ENCODE results near the gene CCDC149.

Gene CCDC149

DNA sequence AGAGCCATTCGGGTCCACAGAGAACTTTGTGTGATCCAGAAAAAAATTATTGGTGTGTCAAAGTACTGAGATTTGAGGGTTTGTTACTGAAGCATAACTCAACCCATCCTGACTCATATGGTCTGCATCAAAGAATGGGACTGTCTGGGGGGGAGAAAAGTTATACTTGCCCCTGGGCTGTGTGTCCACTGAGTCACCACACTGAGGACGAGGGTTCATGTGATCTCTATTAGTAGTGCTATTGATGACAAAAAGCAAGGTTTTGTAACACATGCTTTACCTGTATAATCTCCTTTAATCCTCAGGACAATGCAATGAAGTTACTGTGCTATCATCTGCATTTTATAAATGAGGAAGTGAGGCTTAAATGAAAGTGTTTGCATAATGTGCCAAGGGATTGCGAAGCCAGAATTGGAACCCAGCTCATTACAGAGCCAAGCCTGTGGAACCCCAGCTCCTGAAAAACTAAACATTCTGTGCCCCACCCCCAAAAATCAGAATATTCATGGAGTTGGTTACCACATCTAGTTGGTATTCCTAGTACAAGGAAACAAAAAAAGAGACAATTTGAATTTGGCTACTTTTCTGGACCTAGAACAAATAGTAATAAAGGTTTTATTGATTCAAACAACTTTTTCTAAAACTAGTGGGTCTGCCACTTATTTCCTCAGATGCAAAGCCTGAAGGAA, 31.2 kb downstream of the CCDC149 start:
- no peaks in the 10 kb centered on the region for H3K36me3 ChIP-seq (ENCODE audit: control insufficient read depth, insufficient read depth, low read length)
- H3K9me3 ChIP-seq (ENCODE audit: control insufficient read depth, insufficient read depth, low read depth, low read length) = no peaks in the 10 kb centered on the region
- H3K4me1 ChIP-seq (ENCODE audit: control insufficient read depth, insufficient read depth, low read length) = peaks cover 3% of the 10 kb centered on the region; the same call in 1 of the 2 replicates
- no peak overlapping the region for H3K27ac ChIP-seq (ENCODE audit: low read depth, low read length)
- H3K27me3 ChIP-seq (ENCODE audit: control insufficient read depth, insufficient read depth, low read length) = no peaks in the 10 kb centered on the region
- no peak overlapping the region for H3K9ac ChIP-seq (ENCODE audit: low read length)
- H3K4me3 ChIP-seq (ENCODE audit: low read depth, low read length) = no peak overlapping the region

DNA sequence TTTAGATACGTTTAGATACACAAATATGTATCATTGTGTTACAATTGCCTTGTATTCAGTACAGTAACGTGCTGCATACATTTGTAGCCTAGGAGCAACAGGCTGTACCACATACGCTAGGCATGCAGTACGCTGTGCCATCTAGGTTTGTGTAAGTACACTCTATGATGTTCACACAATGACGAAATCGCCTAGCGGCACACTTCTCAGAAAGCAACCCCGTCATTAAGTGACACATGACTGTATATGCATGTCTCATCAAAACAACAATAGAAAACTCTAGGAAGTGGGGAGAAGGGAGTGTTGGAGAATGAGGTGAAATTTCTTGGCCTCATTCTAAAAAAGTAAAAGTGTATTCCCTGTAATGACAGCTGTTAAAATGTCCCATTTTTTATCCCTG, 32.7 kb downstream of the CCDC149 start:
- Histone ChIP-seq H3K27ac (ENCODE audit: low read depth, low read length) (no peak overlapping the region), H3K4me1 (ENCODE audit: control insufficient read depth, insufficient read depth, low read length) (peaks cover 3% of the 10 kb centered on the region; the same call in 1 of the 2 replicates)

DNA sequence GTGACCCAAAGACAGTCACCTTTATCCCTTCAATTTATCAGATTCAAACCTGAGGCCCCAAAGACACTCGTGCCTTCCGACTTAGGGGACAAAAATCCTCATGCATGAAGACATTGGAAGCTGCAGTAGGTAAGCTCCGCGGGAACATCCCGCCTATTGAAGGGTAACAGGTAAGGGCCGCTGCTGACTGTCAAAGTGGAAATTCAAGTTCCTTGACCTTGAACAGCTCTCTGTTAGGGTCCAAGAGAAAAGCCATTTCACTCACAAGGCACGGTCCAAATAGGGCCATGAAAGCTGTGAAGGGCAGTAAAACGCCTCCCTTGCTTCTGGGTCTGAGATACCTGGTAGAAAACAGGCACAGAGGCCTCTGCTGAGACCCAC, 34.2 kb downstream of the CCDC149 start:
- H3K9me3 ChIP-seq (ENCODE audit: control insufficient read depth, insufficient read depth, low read depth, low read length) = no peaks in the 10 kb centered on the region
- H3K27ac ChIP-seq (ENCODE audit: low read depth, low read length) = no peak overlapping the region
- no peak overlapping the region for H3K9ac ChIP-seq (ENCODE audit: low read length)
- no peaks in the 10 kb centered on the region for H3K36me3 ChIP-seq (ENCODE audit: control insufficient read depth, insufficient read depth, low read length)
- H3K4me3 ChIP-seq (ENCODE audit: low read depth, low read length) = no peak overlapping the region
- H3K4me1 ChIP-seq (ENCODE audit: control insufficient read depth, insufficient read depth, low read length) = peaks cover 3% of the 10 kb centered on the region; the same call in 1 of the 2 replicates
- H3K27me3 ChIP-seq (ENCODE audit: control insufficient read depth, insufficient read depth, low read length) = no peaks in the 10 kb centered on the region

More for the DNA sequence above, 32.7 kb downstream of the CCDC149 start:
- H3K27me3 ChIP-seq (ENCODE audit: control insufficient read depth, insufficient read depth, low read length) = no peaks in the 10 kb centered on the region
- no peaks in the 10 kb centered on the region for H3K9me3 ChIP-seq (ENCODE audit: control insufficient read depth, insufficient read depth, low read depth, low read length)
- H3K9ac ChIP-seq (ENCODE audit: low read length) = no peak overlapping the region
- no peak overlapping the region for H3K4me3 ChIP-seq (ENCODE audit: low read depth, low read length)
- H3K36me3 ChIP-seq (ENCODE audit: control insufficient read depth, insufficient read depth, low read length) = no peaks in the 10 kb centered on the region

DNA sequence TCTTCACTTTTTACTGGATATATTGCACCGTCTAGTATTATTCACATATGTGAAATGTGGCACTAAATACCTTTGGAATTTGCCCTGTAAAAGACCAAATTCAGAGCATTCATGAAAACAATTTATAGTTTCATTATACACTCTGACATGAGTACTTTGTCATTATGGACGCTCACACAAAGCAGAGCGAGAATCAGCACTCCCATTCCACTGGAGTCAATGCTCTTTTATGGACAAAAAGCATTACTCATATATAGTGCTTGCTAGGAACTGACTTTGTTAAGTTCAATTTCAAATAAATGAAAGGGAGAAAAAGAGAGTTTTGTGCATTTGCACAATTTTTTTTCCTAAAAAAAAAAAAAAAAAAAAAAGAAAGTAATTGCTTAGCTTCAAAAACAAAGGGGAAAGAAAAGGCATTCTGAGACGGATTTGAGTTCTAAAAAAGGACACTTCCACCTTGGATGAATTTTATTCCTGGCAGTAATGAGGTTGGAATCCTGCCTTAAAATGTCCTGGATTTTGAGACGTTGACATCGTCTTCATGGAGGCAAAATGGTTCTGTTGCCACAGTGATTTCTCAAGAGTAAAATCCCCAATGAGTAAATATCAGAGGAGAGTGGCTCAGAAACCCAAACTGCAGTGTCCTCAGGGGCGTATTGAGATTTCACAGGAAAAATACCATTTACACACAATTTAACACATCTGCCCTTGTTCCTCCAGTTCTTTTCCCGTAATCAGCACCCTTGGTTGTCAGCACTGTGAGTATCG, 34.8 kb downstream of the CCDC149 start:
- H3K9ac ChIP-seq (ENCODE audit: low read length) = no peak overlapping the region
- H3K4me3 ChIP-seq (ENCODE audit: low read depth, low read length) = no peak overlapping the region
- no peaks in the 10 kb centered on the region for H3K9me3 ChIP-seq (ENCODE audit: control insufficient read depth, insufficient read depth, low read depth, low read length)
- H3K27ac ChIP-seq (ENCODE audit: low read depth, low read length) = no peak overlapping the region
- 0 out of 2 replicates have a peak, but pooled peaks cover under 1% of the 10 kb centered on the region for H3K36me3 ChIP-seq (ENCODE audit: control insufficient read depth, insufficient read depth, low read length)
- H3K4me1 ChIP-seq (ENCODE audit: control insufficient read depth, insufficient read depth, low read length) = peaks cover 3% of the 10 kb centered on the region; the same call in 1 of the 2 replicates
- H3K27me3 ChIP-seq (ENCODE audit: control insufficient read depth, insufficient read depth, low read length) = no peaks in the 10 kb centered on the region

DNA sequence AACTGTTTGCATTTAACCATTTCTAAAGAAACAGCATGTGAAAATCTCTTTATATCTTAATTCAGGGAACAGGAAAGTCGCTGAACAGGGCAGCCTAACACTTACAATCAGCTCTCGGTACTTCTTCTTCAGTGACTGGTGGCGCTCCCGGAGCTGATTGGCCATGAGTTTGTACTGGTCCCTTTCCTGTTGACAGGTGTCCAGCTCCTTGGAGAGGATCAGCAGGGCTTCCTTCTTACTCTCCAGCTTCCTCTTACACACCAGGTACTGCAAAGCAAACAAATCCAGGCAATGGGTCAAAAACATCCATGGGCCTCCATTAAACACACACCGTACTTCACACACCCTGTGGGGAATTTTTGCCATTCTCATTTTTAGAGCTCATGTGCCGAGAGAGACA, 36.4 kb downstream of the CCDC149 start:
- peaks cover 3% of the 10 kb centered on the region; the same call in 1 of the 2 replicates for H3K4me1 ChIP-seq (ENCODE audit: control insufficient read depth, insufficient read depth, low read length)
- no peaks in the 10 kb centered on the region for H3K27me3 ChIP-seq (ENCODE audit: control insufficient read depth, insufficient read depth, low read length)

DNA sequence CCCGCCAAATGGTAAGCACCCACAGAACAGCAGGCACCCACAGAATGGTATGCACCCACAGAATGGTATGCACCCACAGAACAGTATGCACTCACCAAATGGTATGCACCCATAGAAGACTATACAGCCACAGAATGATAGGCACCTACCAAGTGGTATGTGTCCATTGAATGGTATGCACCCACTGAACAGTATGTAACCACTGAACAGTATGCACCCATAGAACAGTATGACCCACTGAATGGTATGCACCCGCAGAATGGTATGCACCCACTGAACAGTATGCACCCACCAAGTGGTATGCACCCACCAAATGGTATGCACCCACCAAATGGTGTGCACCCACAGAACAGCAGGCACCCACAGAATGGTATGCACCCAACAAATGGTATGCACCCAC, 40.1 kb downstream of the CCDC149 start:
- Histone ChIP-seq H3K36me3 (ENCODE audit: control insufficient read depth, insufficient read depth, low read length) (0 out of 2 replicates have a peak, but pooled peaks cover 4% of the 10 kb centered on the region), H3K4me1 (ENCODE audit: control insufficient read depth, insufficient read depth, low read length) (peaks cover 14% of the 10 kb centered on the region; the same call in 1 of the 2 replicates), H3K9ac (ENCODE audit: low read length) (no peak overlapping the region), H3K27me3 (ENCODE audit: control insufficient read depth, insufficient read depth, low read length) (no peaks in the 10 kb centered on the region), H3K4me3 (ENCODE audit: low read depth, low read length) (no peak overlapping the region), H3K27ac (ENCODE audit: low read depth, low read length) (no peak overlapping the region), H3K9me3 (ENCODE audit: control insufficient read depth, insufficient read depth, low read depth, low read length) (no peaks in the 10 kb centered on the region; the same call in 1 of the 2 replicates)

More for the DNA sequence above, 36.4 kb downstream of the CCDC149 start:
- Histone ChIP-seq H3K36me3 (ENCODE audit: control insufficient read depth, insufficient read depth, low read length) (0 out of 2 replicates have a peak, but pooled peaks cover 4% of the 10 kb centered on the region), H3K9ac (ENCODE audit: low read length) (no peak overlapping the region), H3K9me3 (ENCODE audit: control insufficient read depth, insufficient read depth, low read depth, low read length) (no peaks in the 10 kb centered on the region; the same call in 1 of the 2 replicates), H3K4me3 (ENCODE audit: low read depth, low read length) (no peak overlapping the region), H3K27ac (ENCODE audit: low read depth, low read length) (no peak overlapping the region)

DNA sequence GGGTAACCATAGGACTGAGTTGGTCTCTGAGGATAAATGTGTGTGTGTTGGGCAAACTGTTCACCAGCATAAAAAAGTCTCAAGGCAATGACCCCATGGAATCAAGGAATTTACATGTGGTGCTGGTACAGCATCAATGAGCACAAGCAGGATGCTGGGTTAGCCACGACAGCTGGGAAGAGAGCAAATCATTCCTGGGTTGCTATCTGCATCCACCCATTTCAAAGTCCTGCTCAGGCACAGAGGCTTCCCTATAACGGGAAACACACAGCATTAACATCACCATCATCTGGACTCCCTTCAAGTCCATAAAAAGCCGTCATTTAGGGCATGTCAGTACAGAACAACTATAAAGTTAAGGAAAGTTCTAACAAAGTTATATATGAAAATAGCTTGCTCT, 41.6 kb downstream of the CCDC149 start:
- H3K4me3 ChIP-seq (ENCODE audit: low read depth, low read length) = no peak overlapping the region

DNA sequence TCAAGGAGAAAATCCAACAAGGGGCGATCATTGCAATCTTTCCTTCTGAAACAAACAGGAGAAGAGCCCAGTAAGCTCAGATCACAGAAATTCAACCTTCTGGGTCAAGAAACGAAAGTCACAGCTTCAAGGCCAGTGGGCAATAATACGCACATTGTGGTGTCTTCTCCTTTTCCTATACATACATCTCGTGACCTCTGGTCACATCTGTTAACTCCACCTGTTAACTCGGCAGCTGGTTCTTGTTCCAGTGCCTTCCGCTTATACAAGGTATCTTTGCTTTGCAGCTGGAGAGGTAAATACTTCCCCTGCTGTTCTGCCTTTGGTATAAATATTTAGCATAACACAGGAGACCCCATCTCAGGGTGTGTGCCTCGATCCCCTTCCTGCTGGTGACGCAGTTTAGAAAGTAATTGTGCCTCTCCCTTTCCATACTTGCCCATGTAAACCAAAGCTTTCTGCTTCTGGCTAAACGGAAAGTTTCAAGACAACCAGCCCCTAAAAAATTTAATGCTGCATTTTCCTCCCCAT, 45.0 kb downstream of the CCDC149 start:
- Histone ChIP-seq H3K27ac (ENCODE audit: low read depth, low read length) (no peak overlapping the region), H3K27me3 (ENCODE audit: control insufficient read depth, insufficient read depth, low read length) (no peaks in the 10 kb centered on the region), H3K9me3 (ENCODE audit: control insufficient read depth, insufficient read depth, low read depth, low read length) (peaks cover 28% of the 10 kb centered on the region), H3K4me1 (ENCODE audit: control insufficient read depth, insufficient read depth, low read length) (peaks cover 20% of the 10 kb centered on the region; the same call in 1 of the 2 replicates), H3K36me3 (ENCODE audit: control insufficient read depth, insufficient read depth, low read length) (peaks cover under 1% of the 10 kb centered on the region; the same call in 1 of the 2 replicates), H3K9ac (ENCODE audit: low read length) (no peak overlapping the region), H3K4me3 (ENCODE audit: low read depth, low read length) (no peak overlapping the region)

More for the DNA sequence above, 41.6 kb downstream of the CCDC149 start:
- Histone ChIP-seq H3K27me3 (ENCODE audit: control insufficient read depth, insufficient read depth, low read length) (no peaks in the 10 kb centered on the region), H3K4me1 (ENCODE audit: control insufficient read depth, insufficient read depth, low read length) (peaks cover 20% of the 10 kb centered on the region; the same call in 1 of the 2 replicates), H3K27ac (ENCODE audit: low read depth, low read length) (no peak overlapping the region), H3K9me3 (ENCODE audit: control insufficient read depth, insufficient read depth, low read depth, low read length) (no peaks in the 10 kb centered on the region; the same call in 1 of the 2 replicates), H3K36me3 (ENCODE audit: control insufficient read depth, insufficient read depth, low read length) (0 out of 2 replicates have a peak, but pooled peaks cover 4% of the 10 kb centered on the region), H3K9ac (ENCODE audit: low read length) (no peak overlapping the region)

DNA sequence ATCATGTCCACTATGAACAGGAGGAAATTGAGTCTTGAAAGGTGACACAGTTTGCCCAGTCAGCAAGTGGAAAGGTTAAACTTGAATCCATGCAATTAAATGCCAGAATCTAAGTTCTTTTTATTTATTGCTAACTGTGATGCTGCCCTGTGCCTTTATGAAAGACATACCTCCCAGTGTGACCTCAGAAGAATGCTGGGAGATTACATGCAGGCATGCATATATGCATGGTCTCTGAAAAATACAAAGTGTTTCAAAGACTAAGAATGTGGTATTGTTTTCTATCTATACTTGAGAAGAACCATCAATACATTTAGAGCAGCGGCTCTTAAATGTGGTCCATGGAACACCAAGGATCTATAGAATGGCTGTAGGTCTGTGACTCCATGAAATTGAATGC, 45.6 kb downstream of the CCDC149 start:
- Histone ChIP-seq H3K27me3 (ENCODE audit: control insufficient read depth, insufficient read depth, low read length) (no peaks in the 10 kb centered on the region), H3K4me3 (ENCODE audit: low read depth, low read length) (no peak overlapping the region), H3K36me3 (ENCODE audit: control insufficient read depth, insufficient read depth, low read length) (no peaks in the 10 kb centered on the region; the same call in 1 of the 2 replicates), H3K27ac (ENCODE audit: low read depth, low read length) (no peak overlapping the region), H3K4me1 (ENCODE audit: control insufficient read depth, insufficient read depth, low read length) (peaks cover 20% of the 10 kb centered on the region; the same call in 1 of the 2 replicates), H3K9me3 (ENCODE audit: control insufficient read depth, insufficient read depth, low read depth, low read length) (peaks cover 30% of the 10 kb centered on the region), H3K9ac (ENCODE audit: low read length) (no peak overlapping the region)

DNA sequence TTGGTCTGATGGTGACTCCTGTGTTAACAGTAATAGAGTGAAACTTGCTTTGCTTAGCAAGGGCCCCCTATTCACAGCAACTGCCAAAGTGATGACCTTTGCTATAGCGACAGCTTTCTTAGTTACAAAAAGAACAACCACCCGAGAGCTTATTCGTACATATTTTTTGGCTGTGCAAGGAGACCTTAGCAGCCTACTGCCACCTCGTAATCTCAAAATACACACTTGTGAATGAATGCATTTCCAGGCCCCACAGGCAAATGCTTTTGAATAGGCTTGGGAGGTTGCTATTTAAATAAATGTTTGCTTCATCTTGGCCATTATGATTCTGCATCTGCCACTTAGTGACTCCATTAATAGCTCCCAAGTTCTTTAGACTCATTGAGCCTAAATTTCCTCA, 47.4 kb downstream of the CCDC149 start:
- Histone ChIP-seq H3K27me3 (ENCODE audit: control insufficient read depth, insufficient read depth, low read length) (no peaks in the 10 kb centered on the region), H3K4me1 (ENCODE audit: control insufficient read depth, insufficient read depth, low read length) (peaks cover 20% of the 10 kb centered on the region; the same call in 1 of the 2 replicates), H3K9me3 (ENCODE audit: control insufficient read depth, insufficient read depth, low read depth, low read length) (peaks cover 37% of the 10 kb centered on the region), H3K36me3 (ENCODE audit: control insufficient read depth, insufficient read depth, low read length) (no peaks in the 10 kb centered on the region; the same call in 1 of the 2 replicates), H3K4me3 (ENCODE audit: low read depth, low read length) (no peak overlapping the region), H3K9ac (ENCODE audit: low read length) (no peak overlapping the region), H3K27ac (ENCODE audit: low read depth, low read length) (no peak overlapping the region)
